ENCODE results near the gene KRTAP10-1. TPM values are rescaled to one million over a fixed set of nuclear protein-coding genes. Genes with fewer than 3 reads are reported as not detected.

Gene KRTAP10-1
- total RNA-seq, 1 donor from 2014 or later: not detected

DNA sequence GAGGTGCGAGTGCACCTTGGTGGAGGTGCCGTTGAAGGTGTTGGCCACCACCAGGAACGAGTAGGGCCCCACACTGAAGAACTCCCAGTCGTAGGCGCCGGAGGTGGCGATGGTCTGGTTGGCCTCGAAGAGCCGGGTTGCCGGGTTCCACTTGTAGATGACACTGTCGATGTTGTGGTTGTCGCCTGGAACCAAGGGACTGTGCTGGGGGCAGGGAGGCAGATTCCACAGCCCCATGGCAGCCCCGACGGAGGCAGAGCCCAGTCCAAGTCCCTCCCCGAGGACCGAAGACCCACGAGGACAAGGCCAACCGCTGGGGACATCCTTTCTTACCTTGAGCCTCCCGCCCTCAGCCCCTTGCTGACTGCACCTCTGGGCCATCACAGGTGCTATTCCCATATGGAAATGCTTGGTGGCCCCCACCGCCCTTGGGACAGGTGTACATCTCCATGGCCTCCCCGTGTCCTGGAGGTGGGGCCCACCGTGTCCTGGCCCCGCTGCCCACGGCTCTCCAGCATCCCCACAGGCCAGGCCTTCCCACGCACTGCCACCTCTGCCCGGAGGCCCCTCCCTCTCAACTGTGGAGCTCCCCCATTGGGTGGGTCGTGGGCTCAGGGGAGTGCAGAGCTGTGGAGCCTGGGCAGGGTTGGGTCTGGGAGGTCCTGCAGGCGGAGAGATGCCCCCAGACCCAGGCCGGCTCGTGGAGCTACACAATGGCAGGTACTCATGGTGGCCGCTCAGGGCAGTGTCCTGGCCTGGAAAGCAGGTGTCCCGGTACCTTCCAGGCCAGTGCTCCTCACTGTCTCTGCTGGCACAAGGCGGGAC lies 17.9 kb downstream of the KRTAP10-1 start:
- H3K4me1 Mint-ChIP-seq (ENCODE audit: unreplicated experiment): no peaks in the 10 kb centered on the region
- DNase-seq (ENCODE audit: extremely low spot score, unreplicated experiment): peak; percentile 66
- H3K9me3 Mint-ChIP-seq: peaks cover 5% of the 10 kb centered on the region
- TF ChIP-seq, protein P1, sequence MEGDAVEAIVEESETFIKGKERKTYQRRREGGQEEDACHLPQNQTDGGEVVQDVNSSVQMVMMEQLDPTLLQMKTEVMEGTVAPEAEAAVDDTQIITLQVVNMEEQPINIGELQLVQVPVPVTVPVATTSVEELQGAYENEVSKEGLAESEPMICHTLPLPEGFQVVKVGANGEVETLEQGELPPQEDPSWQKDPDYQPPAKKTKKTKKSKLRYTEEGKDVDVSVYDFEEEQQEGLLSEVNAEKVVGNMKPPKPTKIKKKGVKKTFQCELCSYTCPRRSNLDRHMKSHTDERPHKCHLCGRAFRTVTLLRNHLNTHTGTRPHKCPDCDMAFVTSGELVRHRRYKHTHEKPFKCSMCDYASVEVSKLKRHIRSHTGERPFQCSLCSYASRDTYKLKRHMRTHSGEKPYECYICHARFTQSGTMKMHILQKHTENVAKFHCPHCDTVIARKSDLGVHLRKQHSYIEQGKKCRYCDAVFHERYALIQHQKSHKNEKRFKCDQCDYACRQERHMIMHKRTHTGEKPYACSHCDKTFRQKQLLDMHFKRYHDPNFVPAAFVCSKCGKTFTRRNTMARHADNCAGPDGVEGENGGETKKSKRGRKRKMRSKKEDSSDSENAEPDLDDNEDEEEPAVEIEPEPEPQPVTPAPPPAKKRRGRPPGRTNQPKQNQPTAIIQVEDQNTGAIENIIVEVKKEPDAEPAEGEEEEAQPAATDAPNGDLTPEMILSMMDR (conservative IDR thresholded peaks at IDR 0.05): no peak
- no peak overlapping the region for H3K27ac Mint-ChIP-seq
- H3K4me3 Mint-ChIP-seq: no peak overlapping the region
- H3K36me3 Mint-ChIP-seq: no peaks in the 10 kb centered on the region
- H3K27me3 Mint-ChIP-seq: no peaks in the 10 kb centered on the region

DNA sequence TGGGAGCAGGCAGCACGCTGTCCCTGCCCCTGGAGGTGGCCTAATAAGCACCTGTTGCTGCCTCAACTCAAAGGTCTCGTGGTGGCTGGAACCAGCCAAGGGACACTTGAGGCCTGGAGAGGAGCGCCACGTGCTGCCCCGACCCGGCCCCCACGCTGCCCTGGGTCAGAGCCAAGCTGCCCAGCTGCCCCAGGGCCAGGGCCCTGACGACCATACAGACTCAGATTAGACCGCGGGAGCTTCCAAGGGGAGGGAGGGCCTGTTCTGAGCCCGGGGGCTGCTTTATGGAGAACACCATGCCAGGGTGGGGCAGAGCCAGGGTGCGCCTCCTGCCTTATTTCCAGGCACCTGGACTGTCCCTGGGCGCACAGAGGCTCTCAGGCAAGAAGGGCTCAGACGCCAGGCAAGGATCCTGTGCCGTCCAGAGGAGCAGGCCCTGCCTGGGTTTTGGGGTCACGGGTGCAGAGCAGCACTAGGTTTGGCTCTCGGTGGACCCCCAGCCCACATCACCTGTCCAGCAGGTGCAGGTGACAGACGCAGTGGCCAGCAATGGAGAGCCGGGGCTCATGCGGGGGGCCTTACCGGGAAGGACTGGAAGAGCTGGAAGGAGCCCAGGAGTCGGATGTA lies 18.6 kb downstream of the KRTAP10-1 start:
- Mint-ChIP-seq H3K36me3 (no peaks in the 10 kb centered on the region), H3K27ac (no peak overlapping the region), H3K27me3 (no peaks in the 10 kb centered on the region), H3K4me1 (ENCODE audit: unreplicated experiment) (no peaks in the 10 kb centered on the region), H3K9me3 (peaks cover 5% of the 10 kb centered on the region), H3K4me3 (no peak overlapping the region)
- TF ChIP-seq, protein P1 (conservative IDR thresholded peaks at IDR 0.05): no peak
- no peak for DNase-seq (ENCODE audit: extremely low spot score, unreplicated experiment)

DNA sequence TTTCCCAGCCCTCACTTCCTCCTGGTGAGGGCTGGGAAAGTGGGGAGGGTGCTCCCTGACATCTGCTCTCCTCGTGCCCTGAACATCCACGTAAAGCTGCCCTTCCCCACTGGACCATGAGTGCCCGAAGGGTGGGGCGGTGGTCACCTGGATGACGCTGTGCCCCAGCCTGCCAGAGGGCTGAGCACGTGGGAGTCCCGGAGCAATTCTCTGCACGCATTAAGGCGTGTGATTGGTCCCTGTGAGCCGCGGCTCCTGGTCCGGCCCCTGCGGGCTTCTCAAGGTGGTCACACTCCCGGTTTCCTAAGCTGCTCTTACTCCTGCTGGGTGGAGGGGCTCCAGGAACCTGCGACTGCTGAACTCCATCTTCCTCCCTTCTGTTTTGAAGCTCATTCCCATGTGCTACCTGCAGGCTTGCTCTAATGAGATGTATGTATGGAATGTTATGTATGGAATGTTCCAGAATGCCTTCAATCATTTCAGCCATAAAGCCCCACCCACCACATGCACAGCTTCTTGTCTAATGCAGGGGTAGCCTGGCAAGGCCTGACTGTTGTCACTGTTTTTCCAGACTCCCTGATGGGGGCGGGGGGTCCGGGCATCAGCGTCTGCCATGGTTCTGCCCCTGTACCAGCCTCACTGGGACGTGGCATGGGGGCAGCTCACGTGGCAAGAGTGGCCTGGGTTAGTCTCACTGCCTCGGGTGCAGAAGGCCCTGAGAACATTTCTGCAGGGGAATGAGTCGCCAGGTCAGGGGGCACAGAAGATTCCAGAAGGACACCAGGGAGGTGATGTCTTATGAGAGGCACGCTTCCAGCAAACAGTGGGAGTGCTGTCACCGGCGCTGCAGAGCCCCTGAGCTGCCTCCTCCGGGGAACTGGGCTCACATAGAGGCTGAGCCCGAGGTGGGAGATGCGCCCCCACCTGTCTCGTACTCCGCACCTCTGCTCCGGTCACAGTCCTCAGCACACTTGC lies 19.4 kb downstream of the KRTAP10-1 start:
- no peaks in the 10 kb centered on the region for H3K4me1 Mint-ChIP-seq (ENCODE audit: unreplicated experiment)
- H3K36me3 Mint-ChIP-seq: no peaks in the 10 kb centered on the region
- H3K27ac Mint-ChIP-seq: no peak overlapping the region
- no peak for DNase-seq (ENCODE audit: extremely low spot score, unreplicated experiment)
- no peak overlapping the region for H3K4me3 Mint-ChIP-seq
- H3K9me3 Mint-ChIP-seq: peaks cover 5% of the 10 kb centered on the region
- no peaks in the 10 kb centered on the region for H3K27me3 Mint-ChIP-seq
- TF ChIP-seq, protein P1 (conservative IDR thresholded peaks at IDR 0.05): no peak

DNA sequence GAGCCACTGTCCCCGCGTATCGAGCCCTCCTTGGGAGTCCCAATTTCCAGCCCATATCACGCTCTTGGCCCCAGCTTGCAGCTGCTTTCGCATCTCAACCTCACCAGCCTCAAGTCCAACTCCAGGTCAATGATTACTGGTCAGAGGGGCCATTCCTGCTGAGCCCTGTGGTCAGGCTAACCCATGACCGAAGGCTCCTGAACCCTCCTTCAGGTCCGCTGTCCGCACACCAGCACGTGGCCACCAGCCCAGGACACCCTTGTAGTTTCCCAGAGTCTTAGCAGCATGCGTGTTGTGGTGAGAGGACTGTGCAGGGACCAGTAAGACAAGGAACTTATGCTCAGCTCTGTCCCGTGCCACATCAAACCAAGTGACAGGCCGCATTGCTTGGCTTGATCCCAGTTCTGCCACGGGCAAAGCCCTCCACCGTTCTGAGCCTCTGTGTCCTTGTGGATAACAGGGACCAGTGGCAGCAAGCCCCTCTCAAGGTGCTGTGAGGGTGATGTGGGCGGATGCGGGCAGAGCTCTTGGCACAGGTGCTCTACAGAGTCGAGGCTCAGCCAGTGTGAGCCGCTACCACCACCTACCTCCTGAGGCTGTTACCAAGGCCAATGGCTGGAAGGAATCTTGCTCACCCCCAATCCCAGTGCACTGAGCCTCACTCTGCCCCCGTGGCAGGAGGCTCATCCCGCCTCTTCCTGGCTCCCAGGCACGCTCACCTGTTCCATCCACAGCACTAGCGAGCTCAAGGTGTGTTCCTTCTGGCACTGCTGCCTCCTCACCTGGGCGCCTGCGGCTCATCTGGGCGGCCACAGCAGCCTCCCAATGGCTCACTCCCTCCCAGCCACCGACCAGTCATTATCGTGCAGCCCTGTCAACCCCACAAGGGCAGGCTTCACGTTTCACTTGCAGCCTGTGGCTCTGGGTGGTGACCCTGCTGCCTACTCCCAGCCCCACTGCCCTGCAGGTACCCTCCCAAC lies 20.4 kb downstream of the KRTAP10-1 start:
- TF ChIP-seq, protein P1 (conservative IDR thresholded peaks at IDR 0.05): no peak
- Mint-ChIP-seq H3K4me1 (ENCODE audit: unreplicated experiment) (no peaks in the 10 kb centered on the region), H3K9me3 (peaks cover 5% of the 10 kb centered on the region), H3K36me3 (no peaks in the 10 kb centered on the region), H3K27me3 (no peaks in the 10 kb centered on the region), H3K4me3 (no peak overlapping the region), H3K27ac (no peak overlapping the region)
- DNase-seq (ENCODE audit: extremely low spot score, unreplicated experiment): no peak

Measured in type B pancreatic cell (in vitro differentiated cells).